ENCODE measurements around the gene PRRX1. TPM values are rescaled to one million over a fixed set of nuclear protein-coding genes. Genes with fewer than 3 reads are reported as not detected.

Gene PRRX1
- total RNA-seq, 1 donor from 2014 or later, result 25.9 TPM

- TF ChIP-seq CTCF (IDR thresholded peaks at IDR 0.05), result no peak
- no peak for ATAC-seq
- intact Hi-C loops (cut with DNase I), result no loop called here
- no peak overlapping the region for H3K4me3 ChIP-seq
- H3K4me1 ChIP-seq, result no peaks in the 10 kb centered on the region
- no peak overlapping the region for H3K27ac ChIP-seq
- no peaks in the 10 kb centered on the region for H3K36me3 ChIP-seq
- H3K9me3 ChIP-seq, result no peaks in the 10 kb centered on the region
- DNase-seq, result no peak
- H3K27me3 ChIP-seq, result no peaks in the 10 kb centered on the region
Observed at GRCh38 chr1:170725326-170725725, 61.4 kb downstream of the PRRX1 start.

GRCh38 chr1:170727963-170728362, 64.0 kb downstream of the PRRX1 start:
- Histone ChIP-seq H3K27me3 (no peaks in the 10 kb centered on the region), H3K9me3 (no peaks in the 10 kb centered on the region), H3K27ac (no peak overlapping the region), H3K4me3 (no peak overlapping the region), H3K4me1 (no peaks in the 10 kb centered on the region), H3K36me3 (no peaks in the 10 kb centered on the region)
- TF ChIP-seq CTCF (IDR thresholded peaks at IDR 0.05), result no peak
- DNase-seq, result no peak
- ATAC-seq, result no peak
- intact Hi-C loops (cut with DNase I), result no loop called here

GRCh38 chr1:170729225-170730002, 65.5 kb downstream of the PRRX1 start:
- no peak for TF ChIP-seq CTCF (IDR thresholded peaks at IDR 0.05)
- no peak overlapping the region for H3K27ac ChIP-seq
- H3K4me1 ChIP-seq, result no peaks in the 10 kb centered on the region
- no peaks in the 10 kb centered on the region for H3K36me3 ChIP-seq
- ATAC-seq (no peak), DNase-seq (no peak)
- intact Hi-C loops (cut with DNase I), result no loop called here
- H3K27me3 ChIP-seq, result no peaks in the 10 kb centered on the region
- H3K4me3 ChIP-seq, result no peak overlapping the region
- no peaks in the 10 kb centered on the region for H3K9me3 ChIP-seq

- DNase-seq (no peak), ATAC-seq (no peak)
- TF ChIP-seq CTCF (IDR thresholded peaks at IDR 0.05), result no peak
- Histone ChIP-seq H3K36me3 (no peaks in the 10 kb centered on the region), H3K9me3 (no peaks in the 10 kb centered on the region), H3K27ac (no peak overlapping the region), H3K4me1 (no peaks in the 10 kb centered on the region), H3K27me3 (no peaks in the 10 kb centered on the region), H3K4me3 (no peak overlapping the region)
- intact Hi-C loops (cut with DNase I), result no loop called here
Observed at GRCh38 chr1:170730014-170730413, 66.1 kb downstream of the PRRX1 start.

GRCh38 chr1:170730438-170730837, 66.5 kb downstream of the PRRX1 start:
- H3K27ac ChIP-seq, result no peak overlapping the region
- intact Hi-C loops (cut with DNase I), result no loop called here
- no peaks in the 10 kb centered on the region for H3K27me3 ChIP-seq
- DNase-seq (no peak), ATAC-seq (no peak)
- H3K9me3 ChIP-seq, result no peaks in the 10 kb centered on the region
- no peak for TF ChIP-seq CTCF (IDR thresholded peaks at IDR 0.05)
- H3K4me1 ChIP-seq, result no peaks in the 10 kb centered on the region
- H3K4me3 ChIP-seq, result no peak overlapping the region
- no peaks in the 10 kb centered on the region for H3K36me3 ChIP-seq
